GM18858 (cell line): ENCODE results near the gene ATP6V0E2.
"Not testable (repeated sequence)": the region's sequence is repeated elsewhere in the genome, so short reads cannot be mapped to it uniquely, and the experiment has no call there.

Experiments
- ATAC-seq: cut with Tn5 transposase; IDR thresholded peaks from one replicate; pipeline ENCODE4 v1.9.1; 2021; ENCODE audit not compliant: unreplicated experiment

Gene ATP6V0E2

DNA sequence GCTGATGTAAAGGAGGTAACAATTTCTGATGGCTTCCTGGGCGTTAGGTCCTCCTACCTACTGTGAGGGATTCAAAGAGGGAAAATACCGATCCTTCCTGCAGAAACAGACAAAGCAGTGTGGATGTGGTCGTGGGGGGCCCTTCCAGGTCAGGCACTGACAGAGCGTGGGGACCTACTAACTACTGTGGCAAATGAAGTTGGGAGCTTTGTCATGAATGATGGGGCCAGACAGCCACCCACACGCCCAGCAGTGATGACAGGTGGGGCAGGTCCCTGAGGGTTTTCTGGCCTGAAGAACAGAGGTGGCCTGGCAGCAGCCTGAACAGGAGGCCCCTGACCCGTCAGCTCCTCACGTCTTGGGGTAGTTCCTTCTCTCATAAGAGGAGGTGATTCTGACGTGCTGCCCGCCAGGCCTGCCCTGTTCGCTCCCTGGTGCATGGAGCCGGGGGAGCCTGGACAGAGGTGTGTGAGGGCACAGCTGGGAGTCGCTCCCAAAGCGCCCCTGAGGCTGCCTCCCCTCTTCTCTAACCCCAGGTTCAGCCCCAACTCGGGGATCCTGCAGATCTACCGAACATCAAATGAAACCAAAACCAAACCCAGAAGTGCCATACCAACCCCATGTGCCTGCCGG is 4.2 kb downstream of the ATP6V0E2 start:
- no peak for ATAC-seq

- ATAC-seq, result no peak
These were observed 4.8 kb downstream of the ATP6V0E2 start for GRCh38 chr7:149878523-149878921.

DNA sequence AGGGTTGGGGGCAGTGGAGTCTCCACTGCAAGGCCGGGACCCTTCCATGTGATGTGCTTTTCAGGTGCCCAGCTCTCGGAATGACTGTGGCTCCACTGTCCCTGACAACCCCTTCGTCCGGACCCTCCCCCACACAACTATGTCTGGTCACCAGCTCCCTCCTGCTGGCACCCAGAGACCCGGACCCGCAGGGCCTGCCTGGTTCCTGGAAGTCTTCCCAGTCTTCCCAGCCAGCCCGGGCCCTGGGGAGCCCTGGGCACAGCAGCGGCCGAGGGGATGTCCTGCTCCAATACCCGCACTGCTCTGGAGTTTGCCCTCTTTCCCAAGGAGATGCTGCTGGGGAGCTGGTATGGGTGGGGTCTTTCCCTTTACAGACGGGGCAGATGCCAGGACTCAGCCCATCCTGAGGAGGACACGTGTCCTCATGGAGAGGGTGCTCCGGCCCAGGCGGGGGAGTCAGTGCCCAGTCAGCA is 5.5 kb downstream of the ATP6V0E2 start:
- ATAC-seq, result no peak

DNA sequence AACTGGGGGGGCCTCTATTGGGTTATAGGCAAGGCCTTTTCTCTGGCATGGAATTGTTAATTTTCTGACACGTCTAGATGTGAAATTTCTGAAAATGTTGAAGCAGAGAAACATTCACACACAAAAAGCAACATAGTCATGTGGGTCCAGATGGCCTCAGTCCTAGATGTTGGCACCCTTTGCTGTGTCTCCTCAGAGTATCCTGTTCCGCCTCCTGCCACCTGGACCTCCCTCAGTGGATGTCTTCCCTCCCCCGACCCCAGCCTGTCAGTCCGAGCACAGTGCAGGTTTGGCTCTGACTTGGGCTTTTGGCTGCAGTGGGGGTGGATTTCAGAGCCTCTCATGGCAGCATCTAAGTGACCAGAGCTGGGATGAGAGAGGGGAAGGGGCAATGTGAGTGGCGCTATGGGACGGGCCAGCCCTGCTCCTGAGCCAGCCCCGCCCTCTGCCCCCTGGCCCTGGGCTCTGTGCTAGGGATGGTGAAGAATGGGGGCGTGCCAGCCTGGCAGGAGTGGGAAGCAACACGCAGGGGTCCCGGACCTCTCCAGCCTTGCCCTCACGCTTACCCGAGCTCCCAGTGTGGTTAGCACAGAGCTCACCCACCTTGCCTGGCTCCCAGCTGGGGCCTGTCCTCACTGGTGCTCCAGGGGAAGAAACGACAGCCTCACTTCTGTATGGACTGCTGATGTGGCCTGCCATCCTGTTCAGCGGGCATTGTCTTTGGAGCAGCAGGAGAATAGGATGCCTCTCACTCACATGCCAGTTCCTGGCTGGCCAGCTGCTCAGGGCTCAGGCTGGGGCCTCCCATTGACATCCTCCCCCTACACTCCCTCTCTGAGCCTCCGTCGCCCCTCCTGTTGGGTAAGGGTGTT is 6.2 kb downstream of the ATP6V0E2 start:
- no peak for ATAC-seq

- no peak for ATAC-seq
These were observed 7.0 kb downstream of the ATP6V0E2 start for GRCh38 chr7:149880638-149881311.

DNA sequence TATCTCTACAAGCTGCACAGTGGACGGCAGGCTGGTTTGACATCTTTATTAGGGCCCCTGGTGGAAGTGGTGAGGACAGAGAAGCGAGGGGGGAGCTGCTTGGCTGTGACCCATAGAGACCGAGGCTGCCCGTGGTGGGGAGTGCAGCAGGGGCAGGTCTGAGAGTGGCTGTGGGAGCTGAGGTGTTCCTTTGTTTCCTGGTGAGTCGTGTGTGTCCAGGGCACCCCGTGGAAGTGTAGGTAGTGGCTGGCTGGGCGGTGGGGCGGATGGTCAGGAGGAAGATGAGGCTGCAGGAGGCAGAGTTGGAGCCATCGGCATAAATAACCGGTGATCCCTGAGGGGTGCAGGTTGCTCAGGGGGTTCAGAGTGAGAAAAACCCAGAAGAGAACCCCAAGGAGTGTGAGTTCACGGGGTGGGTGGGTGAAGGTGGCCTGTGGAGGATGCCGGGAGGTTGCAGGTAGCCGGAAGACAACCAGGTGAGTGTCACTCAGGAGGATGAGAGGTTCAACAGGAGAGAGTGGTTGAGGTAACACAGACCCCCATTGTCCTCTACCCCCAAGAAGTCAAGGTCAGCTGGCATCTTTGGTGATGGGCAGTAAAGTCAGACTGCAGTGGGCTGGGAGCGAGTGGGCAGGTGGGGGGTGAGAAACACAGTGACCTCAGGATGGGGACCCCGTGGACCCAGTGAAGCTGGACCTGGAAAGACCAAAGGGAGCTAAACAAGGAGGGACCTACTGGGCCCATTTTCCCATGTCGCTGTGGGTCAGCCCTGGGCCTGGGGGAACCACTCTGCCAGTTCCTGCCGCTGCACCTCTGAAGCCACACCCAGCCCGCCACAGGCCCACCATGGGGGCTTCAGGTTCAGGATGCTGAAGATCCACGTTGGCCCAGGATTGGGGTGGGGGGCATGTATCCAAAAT is 7.8 kb downstream of the ATP6V0E2 start:
- ATAC-seq, result no peak

DNA sequence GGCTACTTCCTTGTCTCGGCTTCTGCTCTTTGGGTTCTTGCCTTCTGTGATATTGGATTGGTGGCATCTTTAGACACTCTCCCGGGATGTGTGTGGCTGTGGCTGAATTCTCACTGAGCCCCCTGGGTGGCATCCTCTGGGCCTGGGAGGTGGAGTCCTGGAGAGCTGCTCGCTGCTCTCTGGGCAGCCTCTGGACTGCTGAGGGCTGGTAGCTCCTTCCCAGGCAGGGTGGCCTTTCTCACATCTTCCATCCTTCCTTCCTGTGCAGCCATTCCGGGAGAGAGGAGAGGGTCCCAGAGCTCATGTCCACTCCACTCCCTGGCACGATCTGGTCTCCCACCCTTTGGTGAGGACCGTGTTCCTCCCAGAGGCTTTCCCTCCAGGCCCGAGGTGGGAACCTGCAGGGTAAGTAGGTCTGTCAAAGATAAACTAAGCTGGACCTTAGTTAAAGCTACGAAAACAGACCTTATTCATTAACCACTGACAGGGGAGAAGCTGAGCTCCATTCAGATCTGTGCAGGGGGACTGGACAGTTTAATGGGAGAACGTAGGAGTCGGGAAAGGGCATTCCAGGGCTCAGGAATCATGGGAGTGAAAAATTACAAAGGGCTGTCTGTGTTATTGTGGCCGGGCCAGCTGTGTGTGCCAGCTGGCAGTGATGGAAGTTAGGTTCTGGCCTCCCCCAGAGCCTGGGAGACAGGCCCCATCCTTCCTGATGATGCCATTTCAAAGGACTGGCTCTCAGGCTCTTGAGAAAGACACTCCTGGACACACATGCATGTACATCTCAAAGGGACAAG is 8.7 kb downstream of the ATP6V0E2 start:
- ATAC-seq, result no peak

DNA sequence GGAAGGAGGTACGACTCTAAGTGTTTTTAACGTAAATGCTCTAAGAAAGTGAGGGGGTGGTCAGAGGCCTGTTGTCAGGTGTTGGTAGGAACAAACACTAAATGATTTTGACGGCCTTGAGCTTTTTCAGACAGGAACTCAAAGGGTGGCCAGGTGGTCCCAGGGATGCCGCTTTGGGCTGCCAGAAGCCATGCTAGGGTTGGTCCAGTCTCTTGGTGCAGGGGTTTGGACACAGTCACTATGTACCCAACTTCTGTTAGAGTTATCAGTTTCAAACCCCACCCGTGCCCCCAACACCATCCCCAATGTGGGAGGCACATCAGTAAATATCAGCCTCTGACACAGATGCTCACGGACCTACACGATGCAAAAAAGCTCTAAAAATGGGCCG is 9.3 kb downstream of the ATP6V0E2 start:
- no peak for ATAC-seq

GRCh38 chr7:149883452-149883861 is 9.7 kb downstream of the ATP6V0E2 start:
- no peak for ATAC-seq

GRCh38 chr7:149884016-149884415 is 10.2 kb downstream of the ATP6V0E2 start:
- no peak for ATAC-seq

GRCh38 chr7:149884541-149884940 is 10.8 kb downstream of the ATP6V0E2 start:
- ATAC-seq, result no peak

- ATAC-seq, result no peak
These were observed 11.6 kb downstream of the ATP6V0E2 start for GRCh38 chr7:149885191-149886017.

DNA sequence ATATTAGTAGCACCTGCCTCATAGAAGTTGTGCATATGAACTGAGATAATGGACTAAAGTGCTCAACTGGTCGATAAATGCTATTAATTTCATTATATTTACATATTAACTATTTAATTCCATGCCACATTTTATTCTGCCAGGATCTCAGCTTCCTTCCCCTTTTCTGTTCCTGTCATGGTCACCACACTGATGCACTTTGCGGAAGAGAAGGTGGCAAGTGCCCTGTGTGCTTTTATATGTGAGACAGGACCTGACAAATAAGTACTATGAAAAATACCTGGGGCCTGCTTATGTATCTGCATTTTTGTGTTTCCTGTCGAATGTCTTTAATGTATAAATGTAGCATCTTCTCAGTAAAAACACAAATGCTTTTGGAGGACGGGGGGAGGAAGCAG is 12.2 kb downstream of the ATP6V0E2 start:
- ATAC-seq, result no peak

GRCh38 chr7:149887311-149887710 is 13.5 kb downstream of the ATP6V0E2 start:
- no peak for ATAC-seq

GRCh38 chr7:149890715-149891114 is 16.9 kb downstream of the ATP6V0E2 start:
- not testable (repeated sequence) for ATAC-seq

DNA sequence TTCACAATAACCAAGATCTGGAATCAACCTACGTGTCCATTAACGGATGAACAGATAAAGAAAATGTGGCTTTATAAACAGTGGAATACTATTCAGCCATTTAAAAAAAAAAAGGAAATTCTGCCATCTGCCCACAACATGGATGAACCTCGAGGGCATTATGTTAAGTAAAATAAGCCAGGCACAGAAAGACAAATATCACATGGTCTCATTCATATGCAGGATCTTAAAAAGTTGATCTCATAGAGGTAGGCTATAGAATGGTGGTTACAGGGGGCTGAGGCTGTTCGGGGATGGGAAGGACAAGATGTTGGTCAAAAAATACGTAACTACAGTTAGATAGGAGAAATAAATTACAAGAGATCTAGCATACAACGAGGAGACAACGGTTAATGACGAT is 21.2 kb downstream of the ATP6V0E2 start:
- not testable (repeated sequence) for ATAC-seq

- ATAC-seq, result not testable (repeated sequence)
These were observed 34.1 kb downstream of the ATP6V0E2 start for GRCh38 chr7:149907776-149908376.

GRCh38 chr7:149910219-149910618 is 36.5 kb downstream of the ATP6V0E2 start:
- ATAC-seq, result not testable (repeated sequence)

- not testable (repeated sequence) for ATAC-seq
These were observed 38.4 kb downstream of the ATP6V0E2 start for GRCh38 chr7:149912126-149912525.
